GM19467 (cell line): ENCODE results near the gene DCAF17.
"Not testable (repeated sequence)": the region's sequence is repeated elsewhere in the genome, so short reads cannot be mapped to it uniquely, and the experiment has no call there.

ENCODE experiments used
- ATAC-seq: cut with Tn5 transposase; IDR thresholded peaks from one replicate; pipeline ENCODE4 v1.9.1; 2021; ENCODE audit warnings: mild to moderate bottlenecking, moderate library complexity; ENCODE audit not compliant: unreplicated experiment

The DCAF17 gene

GRCh38 chr2:171512014-171512413 lies 78.0 kb downstream of the DCAF17 start:
- no peak for ATAC-seq

- ATAC-seq = no peak
Measured at GRCh38 chr2:171512683-171513195, 78.7 kb downstream of the DCAF17 start.

- ATAC-seq = no peak
Measured at GRCh38 chr2:171513719-171514160, 79.7 kb downstream of the DCAF17 start.

GRCh38 chr2:171514908-171515582 lies 81.0 kb downstream of the DCAF17 start:
- no peak for ATAC-seq

- ATAC-seq = no peak
Measured at GRCh38 chr2:171515672-171516298, 81.8 kb downstream of the DCAF17 start.

- ATAC-seq = no peak
Measured at GRCh38 chr2:171516793-171517192, 82.8 kb downstream of the DCAF17 start.

GRCh38 chr2:171520471-171520870 lies 86.4 kb downstream of the DCAF17 start:
- ATAC-seq = no peak

GRCh38 chr2:171521361-171522051 lies 87.5 kb downstream of the DCAF17 start:
- ATAC-seq = no peak

GRCh38 chr2:171522052-171522787 lies 88.2 kb downstream of the DCAF17 start, which contains the start of gene CYBRD1:
Gene CYBRD1 (plus strand): TSS chr2:171522474. CDS start chr2:171522546, 72 bp downstream.
- peak; percentile 38 for ATAC-seq

GRCh38 chr2:171522788-171523087 lies 88.7 kb downstream of the DCAF17 start:
- peak; percentile 29 for ATAC-seq

- peak; percentile 35 for ATAC-seq
Measured at GRCh38 chr2:171523088-171524017, 89.3 kb downstream of the DCAF17 start.

- ATAC-seq = no peak
Measured at GRCh38 chr2:171524018-171524401, 90.0 kb downstream of the DCAF17 start.

- no peak for ATAC-seq
Measured at GRCh38 chr2:171529914-171530313, 95.9 kb downstream of the DCAF17 start.

GRCh38 chr2:171530378-171530777 lies 96.4 kb downstream of the DCAF17 start:
- no peak for ATAC-seq

- ATAC-seq = not testable (repeated sequence)
Measured at GRCh38 chr2:171530859-171531258, 96.8 kb downstream of the DCAF17 start.

GRCh38 chr2:171531291-171531690 lies 97.3 kb downstream of the DCAF17 start:
- no peak for ATAC-seq

GRCh38 chr2:171531836-171532450 lies 97.9 kb downstream of the DCAF17 start:
- no peak for ATAC-seq

- ATAC-seq = no peak
Measured at GRCh38 chr2:171533331-171533730, 99.3 kb downstream of the DCAF17 start.
